Astrocyte (in vitro differentiated cells and primary cell): ENCODE results near the gene RAP1GAP.

ENCODE experiments used
- CTCF ChIP-seq: IDR thresholded peaks from 2 replicates; pipeline ENCODE4 v1.5.1; 2011; ENCODE audit warnings: low read depth, mild to moderate bottlenecking, inconsistent platforms, low read length, moderate library complexity; ENCODE audit not compliant: insufficient read depth
- EZH2 ChIP-seq: IDR thresholded peaks from 2 replicates; pipeline ENCODE4 v1.6.1; 2012; ENCODE audit warnings: mild to moderate bottlenecking, low read length, inconsistent platforms; ENCODE audit not compliant: insufficient read depth

- no peak for TF ChIP-seq CTCF
- no peak for TF ChIP-seq EZH2
Observed at GRCh38 chr1:21586222-21586621, 82.9 kb downstream of the RAP1GAP start.
